AG04449 (cell line): Measurements from ENCODE around the gene PI4K2A.

Experiments used
- CTCF ChIA-PET: fragments of 350-600 bp; formaldehyde crosslinking; extraction: SDS; loops from one replicate; lab custom pipeline; 2021; ENCODE audit warnings: antibody characterized with exemption; lab: Yijun Ruan, JAX
- POLR2A ChIA-PET: fragments of 400-600, 350-600 bp; formaldehyde crosslinking; extraction: SDS; loops from one replicate; lab custom pipeline; 2020; ENCODE audit warnings: antibody characterized with exemption, inconsistent platforms; lab: Yijun Ruan, JAX
- DNase-seq: peaks from one replicate; pipeline ENCODE4 v3.0.0-alpha.2; 2010; ENCODE audit warnings: low read depth, low spot score
- H3K4me3 ChIP-seq: 2 replicates; pipeline ENCODE4 v1.5.1; 2011; ENCODE audit warnings: low read depth, mild to moderate bottlenecking, control low read depth, low read length
- CTCF ChIP-seq: IDR thresholded peaks from one replicate; pipeline ENCODE4 v1.5.1; 2011; ENCODE audit warnings: mild to moderate bottlenecking, moderate library complexity, low read length, control low read depth, inconsistent platforms; ENCODE audit not compliant: insufficient read depth; ENCODE audit errors: missing control alignments

PI4K2A gene

GRCh38 chr10:97627731-97628130 lies 12.7 kb upstream of the PI4K2A start:
- CTCF ChIA-PET = interaction anchor here (2.2 kb wide), 1 partner anchor 56 kb away, joined by 8 read pairs; the partner anchor contains the start of gene ANKRD2
- no peak for DNase-seq
- POLR2A ChIA-PET = no interaction called here
- no peak for TF ChIP-seq CTCF
- no peak overlapping the region for H3K4me3 ChIP-seq

GRCh38 chr10:97628228-97628627 lies 12.2 kb upstream of the PI4K2A start:
- CTCF ChIA-PET = interaction anchor here (1.2 to 2.2 kb wide), 2 partner anchors 16 to 57 kb away, joined by 3 to 8 read pairs; partner anchors contain the start of gene ANKRD2
- no peak overlapping the region for H3K4me3 ChIP-seq
- POLR2A ChIA-PET = no interaction called here
- TF ChIP-seq CTCF = no peak
- no peak for DNase-seq

GRCh38 chr10:97629289-97629688 lies 11.2 kb upstream of the PI4K2A start:
- POLR2A ChIA-PET = no interaction called here
- CTCF ChIA-PET = interaction anchor here (1.2 kb wide), 1 partner anchor 17 kb away, joined by 3 read pairs; no protein-coding TSS in a partner anchor
- no peak for DNase-seq
- H3K4me3 ChIP-seq = no peak overlapping the region
- TF ChIP-seq CTCF = no peak

GRCh38 chr10:97631098-97631497 lies 9.4 kb upstream of the PI4K2A start:
- no peak for DNase-seq
- POLR2A ChIA-PET = no interaction called here
- no peak for TF ChIP-seq CTCF
- H3K4me3 ChIP-seq = no peak overlapping the region
- CTCF ChIA-PET = no interaction called here

GRCh38 chr10:97632949-97633884 lies 7.3 kb upstream of the PI4K2A start, which contains the start of gene MORN4:
MORN4 (minus strand) TSS chr10:97633500; CDS start chr10:97619653, 13,847 bp downstream.
- peak within 1 kb of the TSS; percentile 88 for H3K4me3 ChIP-seq
- TF ChIP-seq CTCF = no peak
- no peak for DNase-seq
- ChIA-PET CTCF (interaction anchor here (1.1 kb wide), 1 partner anchor 50 kb away, joined by 3 read pairs; no protein-coding TSS in a partner anchor), POLR2A (no interaction called here)

- DNase-seq = no peak
- peak overlapping the region; percentile 88 for H3K4me3 ChIP-seq
- TF ChIP-seq CTCF = no peak
- ChIA-PET POLR2A (no interaction called here), CTCF (interaction anchor here (1.1 kb wide), 1 partner anchor 49 kb away, joined by 3 read pairs; no protein-coding TSS in a partner anchor)
Measured at GRCh38 chr10:97633921-97634320, 6.5 kb upstream of the PI4K2A start.
